ENCODE measurements around the gene SEC11A.
"Not testable (repeated sequence)": the region's sequence is repeated elsewhere in the genome, so short reads cannot be mapped to it uniquely, and the experiment has no call there.

The SEC11A gene

DNA sequence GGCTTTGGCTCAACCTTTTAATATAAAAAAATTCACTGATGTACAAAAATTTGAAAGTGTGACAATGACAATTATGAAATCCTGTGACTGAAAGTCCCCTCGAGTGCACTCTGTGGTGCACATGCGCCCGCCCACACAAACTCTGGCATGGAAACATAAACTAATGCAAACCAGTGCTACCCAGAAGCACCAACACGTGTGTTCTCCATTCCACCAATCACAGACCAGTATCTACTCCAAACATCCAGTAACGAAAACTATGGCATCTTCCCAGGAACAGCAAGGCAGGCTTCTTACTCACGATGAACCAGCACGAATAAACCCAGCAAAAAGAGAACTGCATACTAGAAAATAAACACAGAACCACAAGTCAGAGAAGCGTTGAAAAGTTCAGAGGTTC, 46.2 kb downstream of the SEC11A start:
- FAIRE-seq, result no peak

DNA sequence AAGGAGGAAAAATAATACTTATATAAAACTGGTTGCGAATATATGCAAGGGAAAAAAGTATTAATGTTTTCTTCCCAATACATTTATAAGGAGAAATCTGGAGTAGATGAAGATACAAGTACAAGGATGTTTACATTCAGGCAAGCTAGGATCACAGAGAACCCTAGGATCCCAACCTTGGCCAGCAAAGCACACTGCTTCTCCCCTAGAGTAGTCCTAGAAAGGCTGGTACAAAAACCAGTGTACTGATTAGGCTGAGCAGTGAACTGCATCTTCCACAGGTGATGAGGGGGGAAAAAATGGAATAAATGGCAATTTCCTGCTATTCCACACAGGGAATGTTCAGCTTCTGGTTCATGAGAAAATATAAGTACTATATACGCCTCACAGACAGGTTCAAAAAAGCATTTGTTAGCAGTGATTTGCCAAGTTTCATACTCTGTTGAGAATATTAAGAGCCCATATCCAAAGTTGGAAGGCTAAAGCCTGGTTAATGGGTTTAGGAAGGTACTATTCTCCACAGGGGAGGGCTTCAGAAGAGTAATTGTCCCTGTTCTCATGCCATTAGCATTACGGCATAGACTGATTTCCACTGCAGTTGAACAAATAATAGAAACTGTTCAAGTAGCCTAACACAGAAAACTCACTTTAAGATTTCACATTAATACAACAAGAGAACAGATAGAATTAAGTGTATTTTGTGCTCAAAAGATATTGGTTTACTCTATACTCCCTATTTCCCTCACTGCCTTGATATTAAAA, 47.5 kb downstream of the SEC11A start:
- no peak for FAIRE-seq

DNA sequence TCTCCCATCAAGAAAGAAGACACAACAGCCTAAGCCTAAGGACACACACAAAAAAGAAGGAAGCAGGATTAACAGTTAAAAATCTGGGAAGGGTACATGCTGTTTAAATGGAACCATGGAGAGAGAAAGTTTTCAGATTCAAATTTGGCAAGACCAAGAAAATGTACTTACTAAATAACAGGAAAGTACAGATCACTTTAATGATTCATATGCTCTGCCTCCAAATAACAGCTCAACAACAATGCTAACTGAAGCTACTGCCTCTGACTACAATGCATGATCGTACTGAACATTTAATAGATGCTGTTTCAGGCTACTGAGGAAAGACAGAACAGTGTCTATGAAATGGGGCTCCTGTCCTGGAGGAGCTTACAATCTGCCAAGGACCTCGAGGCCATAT, 49.6 kb downstream of the SEC11A start:
- FAIRE-seq, result no peak

DNA sequence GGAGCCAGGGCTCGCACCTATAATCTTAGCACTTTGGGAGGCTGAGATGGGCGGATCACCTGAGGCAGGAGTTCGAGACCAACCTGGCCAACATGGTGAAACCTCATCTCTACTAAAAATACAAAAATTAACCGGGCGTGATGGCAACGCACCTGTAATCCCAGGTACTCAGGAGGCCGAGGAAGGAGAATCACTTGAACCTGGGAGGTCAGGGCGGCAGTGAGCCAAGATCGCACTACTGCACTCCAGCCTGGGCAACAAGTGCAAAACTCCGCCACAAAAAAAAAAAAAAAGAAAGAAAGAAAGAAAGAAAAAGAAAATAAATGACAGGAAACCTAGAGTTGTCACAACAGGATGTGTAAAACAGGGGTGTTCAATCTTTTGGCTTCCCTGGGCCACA, 54.9 kb downstream of the SEC11A start:
- no peak for FAIRE-seq

DNA sequence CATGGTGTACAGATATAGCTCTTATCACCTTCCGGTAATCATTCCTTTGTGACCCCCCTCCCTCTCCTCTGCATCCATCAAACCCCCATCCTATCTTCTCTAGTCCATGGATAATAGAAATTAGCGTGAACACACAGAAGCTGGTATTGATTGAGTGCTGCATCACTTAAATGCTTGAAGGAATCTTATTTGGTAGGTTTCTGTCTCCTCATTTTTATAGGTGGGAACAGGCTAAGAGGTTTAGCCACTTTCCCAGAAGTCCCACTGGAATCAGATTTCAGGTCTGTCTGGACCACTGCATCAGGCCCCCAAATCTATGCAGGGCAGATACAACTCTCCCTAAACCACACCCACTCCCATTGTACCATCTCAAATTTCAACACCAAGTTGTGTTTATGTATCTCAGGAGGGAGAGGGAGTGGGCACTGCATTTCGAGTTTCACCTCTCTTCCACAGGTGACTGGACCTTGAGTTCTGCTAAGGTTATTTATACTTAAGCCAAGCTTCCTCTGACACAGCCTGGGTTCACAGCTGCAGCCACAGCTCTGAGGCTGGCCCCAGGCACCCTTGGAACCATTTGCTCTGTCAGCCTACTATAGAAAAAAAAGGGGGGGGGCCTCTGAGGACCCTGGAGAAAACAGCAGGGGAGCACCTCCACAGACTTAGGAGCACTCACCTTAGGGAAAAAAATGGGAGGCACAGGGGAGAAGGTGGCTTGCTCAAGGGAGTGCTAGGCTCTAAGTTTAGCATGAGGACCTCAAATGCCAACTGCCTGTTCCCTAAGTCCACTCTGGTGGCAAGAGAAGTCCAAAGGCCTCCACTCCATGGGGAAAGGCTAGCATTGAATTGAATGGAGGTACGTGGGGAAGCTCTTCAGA, 55.8 kb downstream of the SEC11A start:
- FAIRE-seq, result no peak

DNA sequence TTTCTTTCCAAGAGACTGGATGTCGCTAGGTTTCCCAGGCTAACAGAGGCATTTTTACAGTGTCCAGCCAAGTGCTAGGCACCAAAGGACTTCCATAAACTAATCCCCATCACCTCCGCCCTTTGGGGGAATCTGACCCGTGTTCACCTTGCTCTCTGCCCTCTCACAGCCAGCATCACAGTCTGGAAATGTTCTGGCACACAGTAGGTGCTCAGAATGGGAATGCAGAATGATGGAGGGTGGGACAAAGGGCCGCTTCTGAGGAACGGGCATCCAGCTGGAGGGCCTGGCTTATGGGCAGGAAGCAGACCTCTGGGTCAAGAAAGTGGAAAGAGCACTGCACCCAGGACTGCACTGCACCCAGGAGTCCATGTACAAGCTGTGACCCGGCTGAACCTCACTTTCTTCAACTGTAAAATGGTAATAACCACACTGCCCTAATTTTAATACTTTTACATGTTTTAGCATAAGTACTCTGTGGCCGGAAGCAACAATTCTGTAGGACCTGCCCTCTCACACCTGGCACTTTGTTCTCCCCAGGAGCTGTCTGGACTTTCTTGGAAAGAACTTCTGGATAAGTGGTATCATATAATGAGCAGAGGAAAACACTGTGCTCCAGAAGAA, 57.0 kb downstream of the SEC11A start:
- no peak for FAIRE-seq

DNA sequence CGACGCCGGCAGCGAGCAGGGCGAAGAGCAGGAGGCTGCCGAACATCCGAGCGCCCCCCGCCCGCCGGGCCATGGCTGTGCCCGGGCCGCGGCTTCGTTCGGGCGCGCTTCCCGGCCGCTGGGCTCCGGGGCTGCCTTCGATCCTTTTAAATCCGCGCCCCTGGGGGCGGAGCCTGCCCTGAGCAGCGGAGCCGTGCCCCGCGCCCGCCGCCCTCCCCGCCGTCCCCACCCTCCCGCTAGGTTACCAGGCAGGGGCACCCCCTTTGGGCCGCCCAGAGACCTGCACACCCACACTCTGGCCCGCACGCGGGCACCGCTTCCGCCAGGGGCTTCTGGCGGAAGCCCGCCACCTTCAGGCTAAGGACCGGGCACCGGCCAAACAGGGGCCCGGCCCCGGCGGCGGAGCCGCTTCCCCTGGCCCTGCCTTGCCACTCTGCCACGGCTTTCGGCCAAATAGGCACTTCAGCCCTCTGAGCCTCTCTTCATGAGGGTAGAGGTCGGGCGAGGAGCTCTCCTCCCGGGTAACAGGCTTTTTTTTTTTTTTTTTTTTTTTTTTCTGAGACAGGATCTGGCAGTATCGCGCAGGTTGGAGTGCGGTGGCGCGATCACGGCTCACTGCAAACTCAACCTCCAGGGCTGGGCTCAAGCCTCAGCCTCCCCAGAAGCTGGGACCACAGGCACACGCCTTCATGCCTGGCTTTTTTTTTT, 57.7 kb downstream of the SEC11A start, which contains the start of gene NMB:
Gene NMB (minus strand): TSS at position 120 of the 708 bp plus-strand sequence. CDS start 47 bp downstream, at position 73.
- FAIRE-seq, result no peak

DNA sequence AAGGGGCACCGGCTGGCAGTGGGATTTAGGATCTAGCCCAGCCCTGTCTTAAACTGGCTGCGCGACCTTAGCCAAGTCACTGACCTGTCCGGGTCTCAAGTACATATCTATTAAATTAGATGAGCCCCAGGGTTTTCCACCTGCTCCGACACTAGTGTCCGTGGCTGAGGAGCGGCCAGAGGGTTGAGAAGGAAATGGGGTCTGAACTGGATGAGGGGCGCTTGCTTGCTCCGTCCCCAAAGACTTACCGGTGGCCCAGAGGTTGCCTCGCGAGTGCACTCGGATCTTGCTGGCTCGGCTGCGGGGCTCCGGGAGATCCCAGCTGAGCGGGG, 58.2 kb downstream of the SEC11A start:
- FAIRE-seq, result no peak

DNA sequence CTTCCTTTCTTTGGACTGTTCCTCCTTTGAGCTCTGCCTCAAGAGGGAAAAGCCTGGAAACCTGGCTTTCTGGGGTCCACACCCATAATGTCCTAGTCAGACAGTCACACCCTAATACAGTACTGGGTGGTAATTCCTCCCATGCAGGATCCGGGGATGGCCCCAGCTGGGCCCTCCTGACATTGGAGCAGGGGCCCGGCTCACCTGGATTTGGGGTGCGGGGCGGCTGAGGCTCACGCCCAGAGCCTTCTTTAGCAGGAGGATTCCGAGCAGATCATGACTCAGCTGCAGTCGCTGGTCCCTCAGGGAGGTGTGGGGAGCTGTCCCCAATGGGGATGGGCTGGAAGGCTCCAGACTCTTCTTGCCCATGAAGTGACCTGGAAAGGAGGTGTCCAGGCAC, 59.0 kb downstream of the SEC11A start:
- no peak for FAIRE-seq

DNA sequence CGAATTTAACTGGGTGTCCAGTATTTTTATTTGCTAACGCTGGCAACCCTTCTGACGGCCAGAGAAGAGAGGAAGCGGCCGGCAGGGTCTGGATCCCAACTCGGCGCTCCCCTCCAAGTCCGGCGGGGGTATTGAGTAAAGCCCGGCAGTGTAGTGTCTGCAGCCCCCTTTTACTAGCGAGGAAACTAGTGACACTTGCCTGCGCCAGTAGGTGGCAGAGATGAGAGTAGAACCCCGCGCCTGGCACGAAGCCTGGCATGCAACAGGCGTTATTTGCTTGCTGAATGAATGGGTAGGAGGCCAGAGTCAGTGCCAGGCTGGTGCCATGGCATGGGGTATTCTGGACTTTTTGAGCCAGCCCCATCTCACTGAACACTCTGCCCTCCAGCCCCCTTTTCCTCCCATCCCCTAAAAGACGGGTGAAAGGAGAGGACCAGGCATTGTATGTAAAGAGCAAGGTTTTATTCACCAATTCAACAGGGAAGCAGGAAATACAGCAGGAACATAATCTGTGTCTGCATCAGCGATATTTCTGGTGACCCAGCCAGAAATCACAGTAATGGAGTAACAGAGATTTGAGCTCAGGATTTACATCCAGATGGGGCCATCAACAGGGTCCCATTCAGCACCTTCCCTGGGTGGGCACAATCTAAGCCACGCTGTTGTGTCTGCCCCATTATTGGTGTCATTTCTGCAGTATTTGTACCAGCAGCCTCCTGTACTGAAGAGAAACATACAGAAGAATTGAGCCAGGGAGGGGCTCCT, 61.1 kb downstream of the SEC11A start:
- no peak for FAIRE-seq

DNA sequence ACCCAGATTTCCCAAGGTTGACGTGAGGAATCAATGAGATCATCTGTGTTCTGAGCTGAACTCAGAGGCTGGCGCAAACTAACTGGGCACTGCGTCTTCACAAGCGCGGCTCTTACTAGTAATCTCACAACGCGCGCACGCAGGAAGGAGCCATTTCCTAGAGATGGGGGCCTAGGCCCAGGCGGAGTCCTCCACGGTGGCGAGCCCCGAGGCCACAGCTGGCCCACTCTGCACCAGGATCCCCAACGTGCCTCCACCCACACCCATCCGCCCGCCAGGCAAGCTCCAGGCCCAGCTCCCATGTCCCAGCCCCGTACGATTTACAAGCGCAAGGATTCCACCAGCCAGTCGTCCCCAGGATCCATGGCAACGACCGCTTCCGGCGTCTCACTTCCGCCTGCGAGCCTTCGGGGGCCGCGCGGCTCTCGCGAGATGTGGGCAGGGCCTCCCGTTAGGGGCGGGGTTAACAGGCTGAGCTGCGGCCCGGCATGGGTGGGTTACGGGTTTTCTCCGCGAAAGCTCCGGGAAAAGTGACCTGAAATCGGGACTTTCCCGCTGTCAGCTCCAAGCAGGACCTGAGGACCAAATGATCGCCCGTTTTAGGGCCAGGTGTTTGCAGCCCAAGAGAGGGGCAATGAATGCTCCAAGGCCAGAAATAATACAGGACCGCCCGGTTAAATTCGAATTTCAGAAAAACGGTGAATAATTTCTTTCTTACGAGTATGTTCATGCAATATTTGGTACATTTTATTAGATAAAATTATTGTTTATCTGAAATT, 61.8 kb downstream of the SEC11A start, which contains the start of gene WDR73:
Gene WDR73 (minus strand): TSS at position 374 of the 779 bp plus-strand sequence. CDS start 9 bp downstream, at position 365.
- peak; percentile 90 for FAIRE-seq

DNA sequence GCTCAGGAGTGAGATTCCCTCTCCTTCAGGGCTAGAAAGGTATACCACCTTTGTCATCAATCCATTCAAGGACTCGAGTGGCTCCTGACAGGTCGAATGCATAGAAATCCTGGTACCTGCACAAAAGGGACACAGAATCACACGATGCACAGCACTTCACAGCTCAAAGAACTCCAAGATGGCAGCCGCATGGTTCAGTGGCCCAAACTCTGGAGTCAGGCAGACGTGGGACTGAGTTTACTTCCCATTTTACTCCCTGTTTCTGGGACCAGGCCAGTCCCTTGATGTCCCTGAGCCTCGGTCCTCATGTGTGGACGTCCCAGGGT, 62.4 kb downstream of the SEC11A start:
- FAIRE-seq, result no peak

DNA sequence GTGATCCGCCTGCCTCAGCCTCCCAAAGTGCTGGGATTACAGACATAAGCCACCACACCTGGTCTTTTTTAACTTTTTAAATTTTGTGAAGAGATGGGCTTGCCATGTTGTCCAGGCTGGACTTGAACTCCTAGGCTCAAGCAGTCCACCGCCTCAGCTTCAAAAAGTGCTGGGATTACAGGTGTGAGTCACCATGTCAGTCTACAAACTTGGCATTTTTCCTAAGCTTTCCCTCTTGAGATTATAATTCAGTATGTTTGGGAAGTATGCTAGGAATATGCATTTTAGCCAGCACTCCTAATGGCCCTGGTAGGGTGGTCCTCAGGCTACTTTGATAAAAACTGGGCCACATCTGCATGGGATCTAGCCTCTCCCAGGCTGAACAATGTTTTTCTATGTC, 66.2 kb downstream of the SEC11A start:
- FAIRE-seq, result no peak

DNA sequence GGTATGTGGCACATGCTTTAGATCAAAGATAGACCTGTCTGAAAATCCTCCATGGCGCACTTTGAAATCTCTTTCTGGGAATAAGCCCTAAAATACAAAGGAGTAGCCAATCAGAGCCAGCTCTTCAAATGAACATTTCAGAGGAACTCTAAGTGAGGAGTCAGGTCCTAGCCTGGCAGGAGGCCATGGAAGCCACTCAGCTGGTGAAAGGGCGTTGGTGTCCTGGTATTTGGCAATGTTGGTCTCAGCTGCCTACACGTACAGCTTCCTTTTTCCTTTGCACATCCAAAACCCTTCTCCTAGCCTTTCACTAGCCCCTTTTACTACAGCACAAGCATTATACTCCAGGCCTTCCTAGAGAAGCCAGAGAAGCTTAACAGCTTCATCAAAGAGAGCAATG, 67.4 kb downstream of the SEC11A start:
- FAIRE-seq, result no peak

DNA sequence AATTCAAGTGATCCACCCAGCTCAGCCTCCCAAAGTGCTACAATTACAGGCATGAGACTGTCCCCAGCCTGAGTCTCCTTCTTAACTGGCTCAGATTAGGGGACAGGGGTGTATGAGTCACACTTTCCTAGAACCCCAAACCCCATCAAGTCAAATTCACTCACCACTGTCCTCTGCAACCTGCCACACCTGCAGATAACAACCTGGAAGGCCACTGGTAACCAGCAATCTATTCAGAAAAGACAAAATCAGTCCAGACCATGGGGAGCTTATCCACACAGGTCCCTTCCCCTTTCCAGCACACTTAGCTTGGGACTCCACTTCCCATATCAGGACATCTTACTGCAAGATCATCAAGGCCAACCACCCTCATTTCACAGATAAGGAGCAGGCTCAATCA, 68.2 kb downstream of the SEC11A start:
- no peak for FAIRE-seq

DNA sequence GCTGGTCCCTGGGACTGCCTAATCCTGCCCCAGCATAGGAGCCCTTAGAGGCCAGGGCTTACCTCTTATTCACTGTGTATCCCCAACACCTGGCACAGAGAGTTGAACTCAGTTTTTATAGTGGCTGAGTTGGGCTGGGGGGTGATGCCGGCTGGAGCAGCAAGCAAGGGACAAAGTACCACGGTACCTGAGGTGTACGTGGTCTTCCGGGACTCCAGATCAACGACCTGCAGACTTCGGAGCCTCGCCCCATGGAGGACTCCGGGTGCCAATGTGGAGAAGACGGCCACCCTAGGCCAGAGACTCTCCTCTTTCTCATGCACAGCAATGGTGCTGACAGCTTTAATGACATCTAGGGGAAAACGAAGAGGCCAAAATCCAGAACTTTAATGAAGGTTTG, 69.9 kb downstream of the SEC11A start:
- FAIRE-seq, result no peak

DNA sequence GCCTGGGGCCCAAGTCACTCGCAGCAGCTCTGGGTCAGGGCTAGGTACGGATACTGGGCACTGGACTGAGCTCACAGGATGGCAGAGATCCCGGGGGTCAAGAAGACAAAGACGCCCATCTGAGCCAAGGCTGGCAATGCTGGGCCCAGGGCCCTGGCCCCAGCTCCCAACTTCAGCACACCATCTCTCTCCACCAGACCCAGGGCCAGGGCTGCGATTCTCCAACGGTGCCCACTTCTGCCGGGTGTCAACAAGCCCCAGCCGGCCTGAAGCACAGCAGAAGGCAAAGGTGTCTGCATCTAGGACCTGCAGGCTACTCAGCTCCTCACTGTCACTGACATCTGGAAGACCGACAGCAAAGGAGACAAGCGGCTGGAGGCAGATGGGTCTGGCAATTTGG, 70.4 kb downstream of the SEC11A start:
- FAIRE-seq, result no peak

DNA sequence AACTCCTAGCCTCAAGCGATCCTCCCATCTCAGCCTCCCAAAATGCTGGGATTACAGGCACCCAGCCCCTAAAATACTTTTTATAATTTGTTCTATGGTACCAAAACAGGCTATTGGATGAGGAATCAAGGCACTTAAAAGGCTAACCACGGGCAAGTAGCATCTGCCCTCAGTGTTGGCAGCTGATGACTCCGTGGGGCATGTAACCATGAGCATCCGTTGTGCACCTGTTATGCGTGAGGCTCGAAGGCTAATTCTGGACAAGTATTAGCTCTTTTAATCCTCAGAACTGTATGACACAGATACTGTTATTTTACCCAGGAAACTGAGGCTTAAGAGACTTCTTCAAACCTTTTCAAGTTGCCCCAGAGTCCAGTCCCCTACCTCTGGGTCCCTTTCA, 72.1 kb downstream of the SEC11A start:
- FAIRE-seq, result no peak

DNA sequence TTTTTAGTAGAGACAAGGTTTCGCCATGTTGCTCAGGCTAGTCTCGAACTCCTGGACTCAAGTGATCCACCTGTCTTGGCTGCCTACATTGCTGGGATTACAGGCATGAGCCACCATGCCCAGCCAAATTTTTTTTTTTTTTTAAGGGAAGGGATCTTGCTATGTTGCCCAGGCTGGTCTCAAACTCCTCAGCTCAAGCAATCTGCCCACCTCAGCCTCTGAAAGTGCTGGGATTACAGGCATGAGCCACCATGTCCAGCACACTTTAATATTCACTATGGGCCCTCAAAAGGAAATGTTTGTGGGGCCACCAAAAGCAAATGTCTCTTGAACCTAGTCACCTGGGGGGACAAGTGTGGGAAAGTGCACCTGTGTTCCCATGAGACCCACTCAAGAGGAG, 73.3 kb downstream of the SEC11A start:
- FAIRE-seq, result not testable (repeated sequence)

DNA sequence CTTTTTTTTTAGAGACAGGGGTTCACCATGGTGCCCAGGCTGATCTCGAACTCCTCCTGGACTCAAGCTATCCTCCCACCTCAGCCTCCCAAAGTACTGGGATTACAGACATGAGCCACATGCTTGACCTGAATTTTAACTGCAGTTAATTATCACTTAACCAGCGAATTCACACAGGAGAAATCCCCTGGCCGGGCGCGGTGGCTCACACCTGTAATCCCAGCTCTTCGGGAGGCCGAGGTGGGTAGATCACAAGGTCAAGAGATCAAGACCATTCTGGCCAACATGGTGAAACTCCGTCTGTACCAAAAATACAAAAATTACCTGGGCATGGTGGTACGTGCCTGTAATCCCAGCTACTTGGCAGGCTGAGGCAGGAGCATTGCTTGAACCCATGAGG, 74.1 kb downstream of the SEC11A start:
- FAIRE-seq, result not testable (repeated sequence)

DNA sequence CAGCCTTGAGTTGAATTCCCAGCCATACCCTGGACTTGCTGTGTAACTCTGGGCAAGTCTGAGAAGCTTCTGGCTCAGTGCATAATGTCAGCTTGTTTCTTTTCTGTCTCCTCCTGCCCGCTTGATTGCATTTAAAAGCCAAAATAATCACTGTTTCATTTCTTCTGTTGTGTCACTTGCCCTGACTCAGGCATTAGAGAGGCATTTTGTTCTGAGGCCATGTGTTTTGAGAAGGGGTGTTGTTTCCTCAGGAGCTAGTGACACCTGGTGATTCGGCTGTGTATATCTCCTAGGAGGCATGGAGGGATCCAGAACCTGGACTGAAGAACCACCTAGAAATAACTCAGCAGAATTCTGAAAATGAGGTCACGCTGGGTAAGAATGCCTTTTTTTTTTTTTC, 77.8 kb downstream of the SEC11A start:
- FAIRE-seq, result peak; percentile 13

All from G401.6 (cell line).